ENCODE data around the gene CBFB.
"Not testable (repeated sequence)": the region's sequence is repeated elsewhere in the genome, so short reads cannot be mapped to it uniquely, and the experiment has no call there.

CBFB gene

GRCh38 chr16:67028696-67029253 lies at the start of gene CBFB:
CBFB (plus strand) TSS chr16:67029149; CDS start chr16:67029408, 259 bp downstream.
- peak within 1 kb of the TSS; percentile 92 to 100 (median 99) for H3K9ac ChIP-seq
- TF ChIP-seq Cebpa-rat (IDR thresholded peaks at IDR 0.05): no peak
- peak within 1 kb of the TSS; percentile 90 to 100 (median 98) for H3K27ac ChIP-seq
- H3K27me3 ChIP-seq: no peaks in the 10 kb centered on the region
- H3K4me1 ChIP-seq: peaks cover 57 to 80% (median 70%) of the 10 kb centered on the region in 10 experiments
- H4K20me1 ChIP-seq: peaks cover 38 to 44% (median 40%) of the 10 kb centered on the region in 11 experiments
- H3K36me3 ChIP-seq: peaks cover 11 to 38% (median 33%) of the 10 kb centered on the region in 11 experiments
- H3K4me3 ChIP-seq: peak within 1 kb of the TSS; percentile 70 to 100 (median 92)
- peak within 1 kb of the TSS; percentile 89 to 98 (median 95) for H3K4me2 ChIP-seq
- no peaks in the 10 kb centered on the region for H3K9me3 ChIP-seq (replicated peaks in 1 of 11)

DNA sequence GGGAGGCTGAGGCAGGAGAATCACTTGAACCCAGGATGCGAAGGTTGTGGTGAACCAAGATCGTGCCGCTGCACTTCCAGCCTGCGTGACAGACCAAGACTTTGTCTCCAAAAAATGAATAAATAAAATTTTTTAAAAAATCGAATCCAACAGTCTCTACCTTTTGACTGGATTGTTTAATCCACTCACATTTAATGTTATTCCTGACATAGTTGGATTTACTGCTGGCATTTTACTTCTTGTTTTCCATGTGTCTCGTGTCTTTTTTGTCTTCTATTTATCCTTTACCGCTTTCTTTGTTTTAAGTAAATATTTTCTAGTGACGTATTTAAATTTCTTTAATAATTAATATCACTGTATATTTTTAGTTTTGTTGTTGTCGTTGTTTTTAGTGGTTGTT lies 45.9 kb upstream of the CBFB start:
- Histone ChIP-seq H3K4me3 (no peak overlapping the region), H3K4me2 (no peak overlapping the region), H3K9ac (no peak overlapping the region), H3K27me3 (no peaks in the 10 kb centered on the region), H3K36me3 (no peaks in the 10 kb centered on the region), H3K4me1 (peaks cover 15 to 23% (median 19%) of the 10 kb centered on the region in 10 experiments), H3K9me3 (replicated peaks in 1 of 11) (no peaks in the 10 kb centered on the region; a peak in 2 of 22 replicates), H3K27ac (no peak overlapping the region), H4K20me1 (0 out of 22 replicates have a peak, but pooled peaks cover 0 to 7% (median 0%) of the 10 kb centered on the region in 11 experiments)
- no peak for TF ChIP-seq Cebpa-rat (IDR thresholded peaks at IDR 0.05)

GRCh38 chr16:66984892-66985311 lies 44.0 kb upstream of the CBFB start:
- no peak for TF ChIP-seq Cebpa-rat (IDR thresholded peaks at IDR 0.05)
- Histone ChIP-seq H3K4me2 (0 out of 22 replicates have a peak overlapping the region, but pooled peaks of 1 of the 11 experiments have one; percentile 12), H3K27ac (no peak overlapping the region), H3K27me3 (no peaks in the 10 kb centered on the region), H3K9ac (no peak overlapping the region), H3K9me3 (replicated peaks in 1 of 11) (no peaks in the 10 kb centered on the region; a peak in 2 of 22 replicates), H3K4me3 (no peak overlapping the region), H3K36me3 (no peaks in the 10 kb centered on the region), H3K4me1 (peaks cover 0 to 22% (median 13%) of the 10 kb centered on the region in 10 experiments; a peak in 18 of 20 replicates), H4K20me1 (0 out of 22 replicates have a peak, but pooled peaks cover 0 to 2% (median 0%) of the 10 kb centered on the region in 11 experiments)

- no peak overlapping the region for H3K4me3 ChIP-seq
- no peak for TF ChIP-seq Cebpa-rat (IDR thresholded peaks at IDR 0.05)
Observed at GRCh38 chr16:66986559-66986958, 42.4 kb upstream of the CBFB start.

DNA sequence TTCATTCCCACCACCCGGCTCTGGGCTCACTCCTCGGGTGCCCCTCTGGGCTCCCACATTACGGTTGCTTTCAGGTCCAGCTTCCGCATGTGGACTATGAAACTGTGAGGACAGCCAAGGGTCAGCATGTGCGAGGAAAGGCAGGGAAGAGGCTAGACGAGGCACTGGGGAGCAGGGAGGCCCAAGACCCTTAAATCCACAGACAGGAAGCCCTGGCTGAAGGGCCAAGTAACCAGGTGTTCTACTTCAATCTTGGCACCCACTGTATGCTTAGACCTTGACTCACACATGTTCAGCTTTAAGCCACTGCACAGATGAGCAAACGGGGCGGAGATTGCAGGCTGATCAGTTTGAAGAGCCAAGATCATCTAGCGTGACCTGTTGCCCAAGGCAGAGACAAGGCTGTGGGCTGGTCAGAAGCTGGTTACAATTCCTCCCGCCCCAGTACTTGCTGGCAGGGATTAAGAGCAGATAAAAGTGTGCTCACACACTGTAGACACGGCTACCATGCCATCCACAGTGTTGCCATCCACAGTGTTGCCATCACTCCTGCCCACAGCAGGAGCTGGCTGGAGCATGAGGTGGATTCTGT lies 40.7 kb upstream of the CBFB start, which contains the start of gene CES4A:
Gene CES4A (plus strand): TSS at position 393 of the 592 bp plus-strand sequence. CDS start 184 bp downstream, at position 577.
- peak within 1 kb of the TSS in 10 of 11 experiments; percentile 22 to 72 (median 51); a peak in 18 of 22 replicates for H3K4me2 ChIP-seq
- no peaks in the 10 kb centered on the region for H3K27me3 ChIP-seq
- peaks cover 0 to 22% (median 13%) of the 10 kb centered on the region in 10 experiments; a peak in 16 of 20 replicates for H3K4me1 ChIP-seq
- no peak within 1 kb of the TSS for H3K4me3 ChIP-seq
- H4K20me1 ChIP-seq: no peaks in the 10 kb centered on the region
- H3K9me3 ChIP-seq (replicated peaks in 1 of 11): no peaks in the 10 kb centered on the region
- peak within 1 kb of the TSS in 5 of 11 experiments; percentile 0 to 50 (median 21); a peak in 6 of 22 replicates for H3K9ac ChIP-seq
- no peaks in the 10 kb centered on the region for H3K36me3 ChIP-seq
- TF ChIP-seq Cebpa-rat (IDR thresholded peaks at IDR 0.05): peak in 3 of 11 experiments; percentile 34 to 87 (median 55); a peak in 4 of 22 replicates
- H3K27ac ChIP-seq: peak within 1 kb of the TSS in 4 of 11 experiments; percentile 38 to 58 (median 48); a peak in 6 of 22 replicates

More at GRCh38 chr16:66986559-66986958, 42.4 kb upstream of the CBFB start:
- H4K20me1 ChIP-seq: no peaks in the 10 kb centered on the region
- H3K9ac ChIP-seq: no peak overlapping the region
- no peak overlapping the region for H3K4me2 ChIP-seq
- H3K4me1 ChIP-seq: peaks cover 0 to 22% (median 13%) of the 10 kb centered on the region in 10 experiments; a peak in 16 of 20 replicates
- peak overlapping the region in 1 of 11 experiments; percentile 37; a peak in 1 of 22 replicates for H3K27ac ChIP-seq
- no peaks in the 10 kb centered on the region for H3K36me3 ChIP-seq
- H3K9me3 ChIP-seq (replicated peaks in 1 of 11): no peaks in the 10 kb centered on the region; a peak in 2 of 22 replicates
- H3K27me3 ChIP-seq: no peaks in the 10 kb centered on the region

GRCh38 chr16:66991545-66992077 lies 37.3 kb upstream of the CBFB start:
- Histone ChIP-seq H3K27me3 (no peaks in the 10 kb centered on the region), H3K4me1 (peaks cover 0 to 24% (median 17%) of the 10 kb centered on the region in 10 experiments; a peak in 16 of 20 replicates), H3K4me2 (no peak overlapping the region), H3K36me3 (no peaks in the 10 kb centered on the region), H3K9me3 (replicated peaks in 1 of 11) (no peaks in the 10 kb centered on the region), H3K9ac (no peak overlapping the region), H4K20me1 (no peaks in the 10 kb centered on the region), H3K4me3 (no peak overlapping the region), H3K27ac (no peak overlapping the region)
- TF ChIP-seq Cebpa-rat (IDR thresholded peaks at IDR 0.05): no peak

DNA sequence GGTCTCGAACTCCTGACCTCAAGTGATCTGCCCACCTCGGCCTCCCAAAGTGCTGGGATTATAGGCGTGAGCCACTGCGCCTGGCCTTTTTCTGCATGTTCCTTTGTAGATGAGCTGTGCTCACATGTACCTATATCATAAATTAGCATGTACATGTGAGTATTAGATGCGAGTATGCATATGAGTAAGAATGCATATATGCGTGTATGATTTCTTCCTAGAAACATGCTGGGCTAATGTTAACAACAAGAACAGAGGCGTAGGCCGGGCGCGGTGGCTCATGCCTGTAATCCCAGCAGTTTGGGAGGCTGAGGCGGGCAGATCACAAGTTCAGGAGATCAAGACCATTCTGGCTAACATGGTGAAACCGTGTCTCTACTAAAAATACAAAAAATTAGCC lies 35.4 kb upstream of the CBFB start:
- H3K4me1 ChIP-seq: peaks cover 0 to 22% (median 17%) of the 10 kb centered on the region in 10 experiments; a peak in 16 of 20 replicates
- not testable (repeated sequence) for H3K36me3 ChIP-seq; H3K9me3 ChIP-seq (replicated peaks in 1 of 11); H3K27me3 ChIP-seq; H3K4me2 ChIP-seq; H3K4me3 ChIP-seq; H3K27ac ChIP-seq; H4K20me1 ChIP-seq; H3K9ac ChIP-seq

DNA sequence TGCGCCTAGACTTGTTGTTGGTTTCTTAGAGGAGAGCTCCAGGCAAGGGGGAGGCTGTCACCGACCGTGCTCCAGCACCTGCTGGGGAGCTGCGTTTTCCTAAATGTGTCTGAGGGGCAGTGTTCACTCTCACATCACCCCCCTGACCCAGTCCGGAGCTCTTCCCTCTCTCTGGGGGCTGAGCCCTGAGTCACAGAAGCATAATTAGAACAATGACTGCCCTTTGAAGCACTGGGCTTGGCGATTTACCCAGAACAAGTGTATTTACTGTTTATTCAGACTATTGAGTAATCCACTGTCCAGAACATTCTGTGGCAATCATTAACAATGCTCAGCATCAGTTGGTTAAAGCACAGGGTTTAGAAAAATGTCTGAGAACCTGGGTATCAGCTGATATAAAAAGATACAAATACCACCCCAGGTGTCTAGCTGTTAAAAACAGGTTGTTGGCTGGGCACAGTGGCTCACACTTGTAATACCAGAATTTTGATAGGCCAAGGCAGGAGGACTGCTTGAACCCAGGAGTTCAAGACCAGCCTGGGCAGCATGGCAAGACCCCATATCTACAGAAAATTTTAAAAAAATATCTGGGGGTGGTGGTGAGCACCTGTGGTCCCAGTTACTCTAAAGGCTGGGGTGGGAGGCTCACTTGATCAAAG lies 32.5 kb upstream of the CBFB start:
- no peak overlapping the region for H3K4me3 ChIP-seq
- no peaks in the 10 kb centered on the region for H3K9me3 ChIP-seq (replicated peaks in 1 of 11)
- no peak for TF ChIP-seq Cebpa-rat (IDR thresholded peaks at IDR 0.05)
- H3K4me1 ChIP-seq: peaks cover 11 to 32% (median 24%) of the 10 kb centered on the region in 10 experiments
- peak overlapping the region in 5 of 11 experiments; percentile 4 to 45 (median 36); a peak in 10 of 22 replicates for H3K4me2 ChIP-seq
- no peak overlapping the region for H3K9ac ChIP-seq
- H4K20me1 ChIP-seq: peaks cover 0 to 4% (median 0%) of the 10 kb centered on the region in 11 experiments; a peak in 4 of 22 replicates
- H3K36me3 ChIP-seq: no peaks in the 10 kb centered on the region
- H3K27ac ChIP-seq: no peak overlapping the region
- H3K27me3 ChIP-seq: peaks cover 0 to 6% (median 0%) of the 10 kb centered on the region in 11 experiments; a peak in 2 of 22 replicates

All from BLaER1 treated with 17β-estradiol and CSF1 and Interleukin-3, amounts not matched to agents 10 nM and 100 nM (cell line).